Gastrocnemius medialis (tissue), 4 donors: ENCODE data around the gene FNDC3B.

Experiments
- POLR2A ChIP-seq, 2 donors: fragments of 450-650 bp; IDR thresholded peaks; one replicate each; pipeline ENCODE4 v1.6.1; 2017; ENCODE audit warnings: antibody characterized with exemption in 2 of 2, mild to moderate bottlenecking in 2 of 2, moderate library complexity in 2 of 2
- TF ChIP-seq, protein P1 (sequence below), 5 experiments: fragments of 450-650 bp in 3 of 5; fragments of 200-600 bp in 2 of 5; sonication (generic) in 2 of 5; IDR thresholded peaks in 4 of 5; conservative IDR thresholded peaks in 1 of 5; 1 replicate in 4 of 5; 2 replicates in 1 of 5; pipeline ENCODE4 v1.5.1; 2016 to 2019; ENCODE audit warnings: antibody characterized with exemption in 5 of 5, mild to moderate bottlenecking in 3 of 5, moderate library complexity in 3 of 5

GRCh38 chr3:172128858-172129257, 89.5 kb downstream of the FNDC3B start:
- TF ChIP-seq, protein P1, sequence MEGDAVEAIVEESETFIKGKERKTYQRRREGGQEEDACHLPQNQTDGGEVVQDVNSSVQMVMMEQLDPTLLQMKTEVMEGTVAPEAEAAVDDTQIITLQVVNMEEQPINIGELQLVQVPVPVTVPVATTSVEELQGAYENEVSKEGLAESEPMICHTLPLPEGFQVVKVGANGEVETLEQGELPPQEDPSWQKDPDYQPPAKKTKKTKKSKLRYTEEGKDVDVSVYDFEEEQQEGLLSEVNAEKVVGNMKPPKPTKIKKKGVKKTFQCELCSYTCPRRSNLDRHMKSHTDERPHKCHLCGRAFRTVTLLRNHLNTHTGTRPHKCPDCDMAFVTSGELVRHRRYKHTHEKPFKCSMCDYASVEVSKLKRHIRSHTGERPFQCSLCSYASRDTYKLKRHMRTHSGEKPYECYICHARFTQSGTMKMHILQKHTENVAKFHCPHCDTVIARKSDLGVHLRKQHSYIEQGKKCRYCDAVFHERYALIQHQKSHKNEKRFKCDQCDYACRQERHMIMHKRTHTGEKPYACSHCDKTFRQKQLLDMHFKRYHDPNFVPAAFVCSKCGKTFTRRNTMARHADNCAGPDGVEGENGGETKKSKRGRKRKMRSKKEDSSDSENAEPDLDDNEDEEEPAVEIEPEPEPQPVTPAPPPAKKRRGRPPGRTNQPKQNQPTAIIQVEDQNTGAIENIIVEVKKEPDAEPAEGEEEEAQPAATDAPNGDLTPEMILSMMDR (IDR thresholded peaks at IDR 0.05 in 4 of 5, conservative IDR thresholded peaks at IDR 0.05 in 1 of 5), result no peak
- TF ChIP-seq POLR2A (IDR thresholded peaks at IDR 0.05), result no peak
